GM10248 (cell line): ENCODE data around the gene NXPE4.

Experiments
- CTCF ChIA-PET: fragments of 300-600 bp; sonication (Branson Sonifier 250); formaldehyde crosslinking; extraction: SDS; loops from one replicate; lab custom pipeline; 2021; ENCODE audit warnings: antibody characterized with exemption; lab: Yijun Ruan, JAX
- POLR2A ChIA-PET: fragments of 350-650 bp; sonication (Branson Sonifier 250); formaldehyde crosslinking; extraction: SDS; loops from one replicate; lab custom pipeline; 2020; ENCODE audit warnings: antibody characterized with exemption; lab: Yijun Ruan, JAX
- DNase-seq: peaks from one replicate; pipeline ENCODE4 v3.0.0; 2012; ENCODE audit errors: extremely low spot score
- TF ChIP-seq, protein P1 (sequence below): IDR thresholded peaks from 2 replicates; pipeline ENCODE4 v1.5.1; 2012; ENCODE audit warnings: mild to moderate bottlenecking, low read depth; ENCODE audit errors: extremely low read depth, missing control alignments, control extremely low read depth

Gene NXPE4

DNA sequence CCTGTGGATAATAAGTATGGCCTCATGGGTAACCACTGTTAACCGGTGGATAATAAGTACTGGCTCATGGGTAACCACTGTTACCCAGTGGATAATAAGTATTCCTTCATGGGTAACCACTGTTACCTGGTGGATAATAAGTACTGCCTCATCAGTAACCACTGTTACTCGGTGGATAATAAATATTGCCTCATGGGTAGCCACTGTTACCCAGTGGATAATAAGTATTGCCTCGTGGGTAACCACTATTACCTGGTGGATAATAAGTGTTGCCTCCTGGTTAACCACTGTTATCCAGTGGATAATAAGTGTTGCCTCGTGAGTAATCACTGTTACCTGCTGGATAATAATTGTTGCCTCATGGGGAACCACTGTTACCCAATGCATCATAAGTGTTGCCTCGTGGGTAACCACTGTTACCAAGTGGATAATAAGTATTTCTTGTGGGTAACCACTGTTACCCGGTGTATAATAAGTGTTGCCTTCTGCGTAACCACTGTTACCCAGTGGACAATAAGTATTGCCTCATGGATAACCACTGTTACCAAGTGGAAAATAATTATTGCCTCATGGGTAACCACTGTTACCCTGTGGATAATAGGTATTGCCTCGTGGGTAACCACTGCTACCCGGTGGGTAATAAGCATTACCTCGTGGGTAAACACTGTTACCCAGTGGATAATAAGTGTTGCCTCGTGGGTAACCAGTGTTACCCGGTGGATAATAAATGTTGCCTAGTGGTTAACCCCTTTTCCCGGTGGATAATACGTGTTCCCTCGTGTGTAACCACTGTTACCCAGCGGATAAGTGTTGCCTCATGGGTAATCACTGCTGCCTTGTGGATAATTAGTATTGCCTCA is 26.6 kb upstream of the NXPE4 start:
- TF ChIP-seq, protein P1, sequence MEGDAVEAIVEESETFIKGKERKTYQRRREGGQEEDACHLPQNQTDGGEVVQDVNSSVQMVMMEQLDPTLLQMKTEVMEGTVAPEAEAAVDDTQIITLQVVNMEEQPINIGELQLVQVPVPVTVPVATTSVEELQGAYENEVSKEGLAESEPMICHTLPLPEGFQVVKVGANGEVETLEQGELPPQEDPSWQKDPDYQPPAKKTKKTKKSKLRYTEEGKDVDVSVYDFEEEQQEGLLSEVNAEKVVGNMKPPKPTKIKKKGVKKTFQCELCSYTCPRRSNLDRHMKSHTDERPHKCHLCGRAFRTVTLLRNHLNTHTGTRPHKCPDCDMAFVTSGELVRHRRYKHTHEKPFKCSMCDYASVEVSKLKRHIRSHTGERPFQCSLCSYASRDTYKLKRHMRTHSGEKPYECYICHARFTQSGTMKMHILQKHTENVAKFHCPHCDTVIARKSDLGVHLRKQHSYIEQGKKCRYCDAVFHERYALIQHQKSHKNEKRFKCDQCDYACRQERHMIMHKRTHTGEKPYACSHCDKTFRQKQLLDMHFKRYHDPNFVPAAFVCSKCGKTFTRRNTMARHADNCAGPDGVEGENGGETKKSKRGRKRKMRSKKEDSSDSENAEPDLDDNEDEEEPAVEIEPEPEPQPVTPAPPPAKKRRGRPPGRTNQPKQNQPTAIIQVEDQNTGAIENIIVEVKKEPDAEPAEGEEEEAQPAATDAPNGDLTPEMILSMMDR, result no peak
- DNase-seq, result no peak
- POLR2A ChIA-PET, result no interaction called here
- CTCF ChIA-PET, result no interaction called here

DNA sequence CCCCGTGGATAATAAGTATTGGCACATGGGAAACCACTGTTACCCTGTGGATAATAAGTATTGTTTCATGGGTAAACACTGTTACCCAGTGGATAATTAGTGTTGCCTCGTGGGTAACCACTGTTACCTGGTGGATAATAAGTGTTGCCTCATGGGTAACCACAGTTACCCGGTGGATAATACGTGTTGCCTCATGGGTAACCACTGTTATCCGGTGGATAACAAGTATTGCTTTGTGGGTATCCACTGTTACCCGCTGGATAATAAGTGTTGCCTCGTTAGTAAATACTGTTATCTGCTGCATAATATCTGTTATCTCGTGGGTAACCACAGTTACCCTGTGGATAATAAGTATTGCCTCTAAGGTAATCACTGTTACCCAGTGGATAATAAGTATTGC is 25.5 kb upstream of the NXPE4 start:
- no peak for DNase-seq
- ChIA-PET POLR2A (no interaction called here), CTCF (no interaction called here)
- TF ChIP-seq, protein P1, result no peak

DNA sequence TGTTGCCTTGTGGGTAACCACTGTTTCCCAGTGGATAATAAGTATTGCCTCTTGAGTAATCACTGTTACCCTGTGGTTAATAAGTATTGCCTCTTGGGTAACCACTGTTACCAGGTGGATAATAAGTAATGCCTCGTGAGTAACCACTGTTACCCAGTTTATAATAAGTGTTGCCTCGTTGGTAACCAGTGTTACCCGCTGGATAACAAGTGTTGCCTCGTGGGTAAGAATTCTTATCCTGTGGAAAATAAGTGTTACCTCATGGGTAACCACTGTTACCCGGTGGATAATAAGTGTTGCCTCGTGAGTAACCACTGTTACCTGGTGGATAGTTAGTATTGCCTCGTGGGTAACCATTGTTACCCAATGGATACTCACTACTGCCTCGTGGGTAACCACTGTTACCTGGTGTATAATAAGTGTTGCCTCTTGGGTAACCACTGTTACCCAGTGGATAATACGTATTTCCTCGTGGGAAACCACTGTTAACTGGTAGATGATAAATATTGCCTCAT is 24.1 kb upstream of the NXPE4 start:
- CTCF ChIA-PET, result no interaction called here
- TF ChIP-seq, protein P1, result no peak
- DNase-seq, result no peak
- POLR2A ChIA-PET, result no interaction called here

GRCh38 chr11:114618139-114618538 is 22.6 kb upstream of the NXPE4 start:
- TF ChIP-seq, protein P1, result no peak
- no peak for DNase-seq
- CTCF ChIA-PET, result no interaction called here
- POLR2A ChIA-PET, result no interaction called here

- DNase-seq, result no peak
- TF ChIP-seq, protein P1, result no peak
These were observed 21.9 kb upstream of the NXPE4 start for GRCh38 chr11:114617157-114618124.

DNA sequence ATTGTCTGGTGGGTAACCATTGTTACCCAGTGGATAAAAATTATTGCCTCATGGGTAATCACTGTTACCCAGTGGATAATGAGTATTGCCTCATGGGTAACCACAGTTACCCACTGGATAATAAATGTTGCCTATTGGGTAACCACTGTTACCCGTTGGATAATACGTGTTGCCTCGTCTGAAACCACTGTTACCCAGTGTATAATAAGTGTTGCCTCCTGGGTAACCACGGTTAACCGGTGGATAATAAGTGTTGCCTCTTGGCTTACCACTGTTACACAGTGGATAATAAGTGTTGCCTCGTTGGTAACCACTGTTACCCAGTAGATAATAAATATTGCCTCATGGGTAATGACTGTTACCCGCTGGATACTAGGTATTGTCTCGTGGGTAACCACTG is 20.9 kb upstream of the NXPE4 start:
- POLR2A ChIA-PET, result no interaction called here
- TF ChIP-seq, protein P1, result no peak
- no peak for DNase-seq
- CTCF ChIA-PET, result no interaction called here

More at GRCh38 chr11:114617157-114618124, 21.9 kb upstream of the NXPE4 start:
- POLR2A ChIA-PET, result no interaction called here
- CTCF ChIA-PET, result no interaction called here
